GM19240 (cell line): ENCODE measurements around the gene PAFAH2.
"Not testable (repeated sequence)": the region's sequence is repeated elsewhere in the genome, so short reads cannot be mapped to it uniquely, and the experiment has no call there.

Source experiments
- DNase-seq: peaks from one replicate; pipeline ENCODE4 v3.0.0; 2011; ENCODE audit warnings: low spot score; ENCODE audit not compliant: insufficient read length

The PAFAH2 gene

DNA sequence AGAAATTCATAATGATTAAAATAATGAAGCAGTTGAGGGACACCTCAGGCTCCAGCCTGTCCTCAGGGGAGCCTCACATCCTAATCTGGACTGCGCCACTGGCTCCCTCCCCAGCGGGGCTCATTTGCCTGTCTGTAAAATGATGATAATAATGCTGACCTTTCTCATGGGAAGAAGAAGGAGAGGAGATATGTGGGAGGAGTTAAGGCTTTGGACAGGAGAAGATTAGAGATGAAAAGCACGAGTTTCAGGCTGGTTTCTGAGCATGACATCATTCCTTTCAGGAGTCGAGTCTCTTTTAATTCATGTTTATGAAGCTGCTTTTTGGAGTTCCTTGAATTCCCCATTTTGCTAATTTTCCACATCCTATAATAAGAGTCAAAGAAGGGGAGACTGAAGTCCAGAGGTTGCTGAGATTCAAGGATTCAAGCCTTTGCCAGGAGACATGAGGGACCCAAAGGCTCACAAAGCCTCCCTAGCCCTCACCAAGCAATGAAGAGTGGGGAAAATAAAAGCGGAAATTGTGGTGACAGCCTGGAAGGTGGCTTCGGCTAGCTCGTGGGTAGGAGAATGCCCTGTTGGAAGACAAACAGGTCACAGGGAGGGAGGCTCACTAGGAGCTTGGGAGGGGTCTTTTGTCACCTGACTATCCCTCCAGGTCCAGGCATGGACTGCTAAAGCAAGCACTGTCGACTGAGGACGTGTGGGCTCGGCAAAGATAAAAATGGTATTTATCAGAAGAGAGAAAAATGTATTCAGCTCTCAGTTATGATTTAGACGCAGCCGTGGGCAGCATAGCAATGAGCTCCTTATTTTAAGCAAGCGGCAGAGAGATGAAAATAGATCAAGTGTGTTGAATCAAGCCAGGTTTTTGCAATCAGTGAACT is 64.1 kb downstream of the PAFAH2 start:
- no peak for DNase-seq

DNA sequence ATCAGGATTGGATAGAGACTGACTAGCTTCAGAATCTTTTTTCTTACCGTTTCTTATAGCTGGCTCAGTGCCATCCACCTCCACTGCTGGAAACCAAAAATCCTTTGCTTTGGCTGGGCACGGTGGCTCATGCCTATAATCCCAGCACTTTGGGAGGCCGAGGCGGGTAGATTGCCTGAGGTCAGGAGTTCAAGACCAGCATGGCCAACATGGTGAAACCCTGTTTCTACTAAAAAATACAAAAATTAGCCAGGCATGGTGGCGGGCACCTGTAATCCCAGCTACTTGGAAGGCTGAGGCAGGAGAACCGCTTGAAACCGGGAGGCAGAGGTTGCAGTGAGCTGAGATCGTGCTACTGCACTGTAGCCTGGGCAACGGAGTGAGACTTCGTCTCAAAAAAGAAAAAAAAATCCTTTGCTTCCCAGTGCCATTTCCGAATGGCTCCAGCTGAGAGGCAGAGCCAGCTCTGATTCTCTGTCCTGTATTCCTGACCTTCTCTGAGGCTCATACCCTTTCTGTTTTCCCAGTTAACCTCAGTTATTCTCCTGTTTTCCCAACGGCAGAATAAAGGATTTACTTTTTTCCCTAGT is 65.0 kb downstream of the PAFAH2 start:
- DNase-seq: not testable (repeated sequence)

DNA sequence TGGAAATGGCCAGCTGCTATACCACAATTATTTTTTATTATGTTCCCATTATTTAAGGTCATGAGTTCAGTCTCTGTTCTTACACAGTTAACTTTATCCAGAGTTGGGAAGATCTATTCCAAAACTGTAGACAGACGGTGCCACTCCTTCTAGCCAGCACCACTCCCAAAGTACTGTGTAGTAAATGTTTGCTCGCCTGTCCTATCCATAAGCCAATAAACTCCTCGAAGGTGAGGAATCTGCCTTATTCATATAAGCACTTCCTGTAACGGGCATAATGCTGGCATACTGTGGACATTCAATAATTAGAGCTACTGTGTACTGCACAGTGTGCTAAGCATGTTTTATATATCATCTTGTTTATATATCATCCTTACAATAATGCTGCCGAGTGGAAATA is 65.5 kb downstream of the PAFAH2 start:
- no peak for DNase-seq

DNA sequence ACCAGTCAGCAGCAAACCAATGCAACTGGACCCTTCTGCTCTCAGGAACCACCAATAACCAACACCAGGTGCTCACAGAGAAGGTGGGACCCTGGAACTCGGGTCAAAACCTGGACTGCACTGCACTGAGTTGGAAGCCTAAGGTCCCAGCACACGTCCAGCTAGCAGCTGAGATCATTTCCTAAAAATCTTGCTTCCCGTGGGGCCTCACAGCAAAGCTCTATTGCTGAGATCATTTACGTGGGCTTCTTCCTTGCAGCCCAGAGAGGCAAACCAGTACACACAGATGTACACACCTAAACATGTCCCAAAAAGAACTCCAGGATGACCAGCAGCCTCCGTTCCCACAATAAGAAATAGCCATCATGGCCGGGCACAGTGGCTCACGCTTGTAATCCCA is 68.8 kb downstream of the PAFAH2 start:
- DNase-seq: no peak

DNA sequence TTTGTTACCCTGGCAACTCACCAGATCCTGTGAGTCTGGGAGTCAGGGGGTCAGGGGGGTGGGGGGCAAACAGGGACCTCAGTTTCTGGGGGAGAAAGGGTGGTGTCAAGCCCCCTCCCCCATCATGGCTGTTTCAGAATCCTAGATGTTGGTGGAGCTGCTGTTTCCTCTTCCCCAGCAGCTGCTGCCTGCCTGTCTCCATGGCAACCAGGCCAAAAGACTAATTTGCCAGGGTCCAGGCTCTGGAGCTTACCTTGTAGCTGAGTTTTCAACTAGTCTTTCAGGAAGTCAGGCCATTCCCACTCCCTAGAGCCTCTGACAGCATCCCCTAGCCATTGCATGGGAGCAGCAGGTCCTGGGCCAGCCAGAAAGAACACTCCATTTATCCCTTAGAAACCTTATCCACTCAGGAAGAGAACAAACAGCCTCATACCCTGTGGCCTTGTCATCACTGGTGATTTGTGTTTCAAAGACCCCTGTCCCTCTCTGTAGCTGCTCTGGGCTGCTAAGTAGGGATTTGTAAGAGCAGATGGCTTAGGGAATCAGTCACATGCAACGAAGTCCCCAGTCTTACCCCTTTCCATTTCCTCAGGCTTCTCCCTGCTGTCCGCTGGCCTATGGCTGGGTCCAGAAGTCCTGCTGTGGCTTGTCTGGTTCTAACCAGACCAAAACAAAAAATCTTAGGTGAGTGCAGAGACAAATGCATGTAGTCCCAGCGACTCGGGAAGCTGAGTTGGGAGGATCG is 70.2 kb downstream of the PAFAH2 start:
- DNase-seq: no peak

DNA sequence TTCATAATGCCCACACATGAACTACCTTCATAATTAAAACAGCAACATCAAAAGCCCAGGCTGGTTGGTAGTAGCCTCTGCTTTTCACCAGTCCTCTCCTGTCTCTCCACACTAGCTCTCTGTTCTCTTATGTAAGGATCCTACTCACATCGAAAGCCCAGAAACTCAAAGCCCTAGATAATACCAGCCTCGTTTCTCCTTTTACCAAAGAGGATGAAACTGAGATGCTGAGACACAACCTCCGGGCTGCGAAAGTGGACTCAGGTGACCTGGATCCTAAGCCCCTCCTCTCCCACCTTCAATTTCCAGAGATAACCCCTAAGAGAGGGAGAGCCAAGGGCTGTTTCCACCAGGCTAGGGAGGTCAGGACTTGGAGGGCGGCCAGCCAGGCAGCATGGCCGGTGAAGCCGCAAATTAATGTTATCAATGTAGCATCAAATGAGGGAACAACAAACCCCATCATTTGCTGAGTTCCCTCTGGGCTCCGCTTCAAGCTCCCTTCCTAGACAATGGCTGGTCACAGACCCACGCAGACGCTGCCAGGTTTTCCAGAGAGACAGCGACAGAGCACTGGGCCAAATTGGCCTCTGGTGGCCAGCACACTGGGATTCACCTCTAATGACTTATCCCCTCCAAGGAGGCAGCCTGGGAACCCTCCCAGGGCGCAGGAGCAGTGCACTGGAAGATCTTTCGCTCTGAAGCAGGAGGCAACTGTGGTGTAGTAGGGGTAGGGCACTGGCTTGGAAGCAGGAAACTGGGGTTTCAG is 70.9 kb downstream of the PAFAH2 start:
- DNase-seq: no peak

DNA sequence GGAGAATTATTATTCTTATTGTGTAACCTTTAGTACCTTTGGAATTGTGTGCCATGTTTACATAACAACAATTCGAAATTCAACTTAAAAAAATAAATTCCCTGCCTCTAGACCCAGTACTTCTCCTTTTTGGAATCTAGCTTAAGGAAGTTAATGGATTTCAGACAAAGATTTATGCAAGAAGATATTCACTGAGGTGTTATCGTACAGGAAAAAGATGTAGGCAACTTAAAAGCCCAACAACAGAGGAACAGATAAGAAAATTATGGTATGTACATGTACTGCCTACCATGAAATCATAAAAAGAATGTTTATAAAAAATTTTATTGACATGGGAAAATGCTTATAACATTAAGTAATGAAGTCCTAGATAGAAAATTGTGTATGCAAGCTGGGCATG is 73.4 kb downstream of the PAFAH2 start:
- no peak for DNase-seq

DNA sequence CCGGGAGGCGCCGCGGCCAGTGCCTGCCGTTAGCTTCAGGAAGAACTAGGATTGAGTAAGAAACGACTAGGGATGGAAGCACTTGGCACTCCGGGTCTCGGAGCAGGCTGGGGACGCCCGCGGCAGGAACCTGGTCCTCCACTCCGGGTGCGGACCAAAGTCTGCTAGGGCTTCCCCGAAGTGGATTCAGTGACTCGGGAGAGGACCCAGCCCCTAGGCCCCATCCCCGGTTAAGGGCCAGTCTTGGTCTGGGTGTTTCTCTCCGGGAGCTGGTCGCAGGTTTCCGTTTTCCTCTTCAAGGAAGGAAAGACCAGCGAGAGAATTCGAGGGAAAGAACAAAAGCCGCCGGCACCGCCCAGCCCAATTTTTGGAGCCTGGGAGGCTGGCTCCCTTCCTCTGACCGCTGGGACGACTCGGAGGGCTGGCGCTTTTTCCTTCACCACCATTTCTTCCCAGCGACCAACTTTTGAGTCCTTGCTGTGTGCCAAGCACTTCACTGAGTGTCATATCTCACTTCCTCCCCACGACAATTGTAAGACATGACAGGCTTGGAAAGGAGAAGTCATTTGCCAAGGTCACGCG is 74.8 kb downstream of the PAFAH2 start:
- DNase-seq: no peak

DNA sequence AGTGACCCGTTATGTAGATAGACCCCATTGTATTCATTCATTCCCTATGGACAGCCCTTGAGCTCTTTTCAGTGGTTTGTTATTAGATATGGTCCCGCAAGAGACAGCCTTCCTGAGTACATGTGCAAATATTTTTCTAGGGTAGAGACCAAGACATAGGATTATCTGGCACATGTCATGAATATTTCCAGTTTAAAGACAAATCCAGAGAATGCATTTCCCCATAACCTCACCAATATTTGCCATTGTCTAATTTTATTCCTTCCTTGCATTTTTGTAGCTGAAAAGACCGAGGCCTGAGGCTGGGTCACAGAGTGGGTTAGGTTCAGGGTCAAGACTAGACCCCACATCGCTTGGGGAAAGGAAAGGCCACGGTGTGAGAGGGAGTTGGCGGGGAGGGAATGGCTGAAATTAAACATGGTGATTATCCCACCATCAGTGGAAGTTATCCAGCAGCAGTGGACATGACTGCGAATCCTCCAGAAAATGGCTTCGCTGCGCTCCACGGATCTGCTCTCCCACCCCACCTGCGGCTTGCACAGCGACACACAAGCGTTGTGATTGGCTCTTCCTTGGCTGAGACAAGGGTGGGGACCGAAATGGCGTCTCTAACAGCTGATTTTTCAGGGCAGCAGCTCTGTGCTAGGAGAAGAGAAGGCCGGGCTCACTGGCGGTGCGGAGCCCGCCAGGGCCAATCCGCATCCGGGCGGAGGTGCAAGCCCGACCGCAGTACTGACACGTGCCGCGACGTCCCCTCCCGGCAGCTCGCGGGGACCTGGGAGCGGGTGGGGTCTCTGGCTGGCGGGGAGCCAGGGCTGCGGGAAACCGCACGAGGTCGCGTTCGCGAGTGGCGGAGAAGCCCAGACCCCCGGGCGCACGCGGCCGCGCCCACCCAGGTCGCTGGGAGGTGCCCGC is 75.5 kb downstream of the PAFAH2 start:
- no peak for DNase-seq

DNA sequence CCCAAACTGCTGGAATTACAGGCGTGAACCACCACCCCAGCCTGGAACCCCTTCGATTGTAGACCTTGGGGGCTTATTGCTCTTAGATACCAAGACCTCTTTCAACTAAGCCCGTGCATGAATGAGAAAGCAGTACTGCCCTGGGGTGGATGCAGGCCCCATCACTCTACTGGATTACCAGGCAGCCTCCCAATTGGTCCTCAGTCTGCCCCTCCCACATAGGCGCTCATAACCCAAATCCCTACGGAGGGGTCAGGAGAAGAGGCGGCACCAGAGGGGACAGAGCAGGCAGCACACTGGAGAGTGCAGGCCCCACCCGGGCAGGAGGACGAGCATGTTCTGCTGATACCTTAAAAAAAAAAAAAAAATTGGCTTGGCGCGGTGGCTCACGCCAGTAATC is 79.2 kb downstream of the PAFAH2 start:
- no peak for DNase-seq

DNA sequence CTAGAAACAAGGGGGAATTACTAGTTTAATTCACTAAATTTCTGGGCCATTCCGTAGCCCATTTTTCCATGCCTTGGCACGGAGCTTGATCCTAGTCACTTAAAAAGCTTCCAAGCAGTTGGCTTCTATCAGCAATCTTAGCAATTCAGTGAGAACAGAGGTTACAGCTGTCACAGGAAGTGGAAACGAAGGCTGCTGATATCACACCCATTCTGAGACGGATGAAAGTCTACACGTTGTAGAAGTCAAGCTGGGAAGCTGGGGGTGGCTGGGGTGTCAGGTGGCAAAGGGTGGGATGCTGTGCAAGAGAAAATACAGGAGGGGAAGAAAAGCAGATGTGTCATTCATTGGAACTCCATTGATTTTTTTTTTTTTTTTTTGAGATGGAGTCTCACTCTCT is 79.9 kb downstream of the PAFAH2 start:
- DNase-seq: no peak

DNA sequence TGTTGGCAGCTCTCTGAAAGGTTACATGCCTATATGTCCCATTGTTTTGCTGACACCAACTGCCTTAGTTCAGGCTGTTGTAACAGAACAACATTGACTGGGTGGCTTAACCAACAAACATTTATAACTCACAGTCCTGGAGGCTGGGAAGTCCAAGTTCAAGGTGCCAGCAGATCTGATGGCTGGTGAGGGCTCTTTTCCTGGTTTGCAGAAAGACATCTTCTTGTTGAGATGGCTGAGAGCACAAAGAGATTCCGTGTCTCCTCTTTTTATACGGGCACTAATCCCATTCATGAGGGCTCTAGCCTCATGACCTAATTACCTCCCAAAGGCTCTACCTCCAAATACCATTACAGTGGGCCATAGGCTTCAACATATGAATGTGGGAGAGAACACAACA is 81.4 kb downstream of the PAFAH2 start:
- DNase-seq: no peak

DNA sequence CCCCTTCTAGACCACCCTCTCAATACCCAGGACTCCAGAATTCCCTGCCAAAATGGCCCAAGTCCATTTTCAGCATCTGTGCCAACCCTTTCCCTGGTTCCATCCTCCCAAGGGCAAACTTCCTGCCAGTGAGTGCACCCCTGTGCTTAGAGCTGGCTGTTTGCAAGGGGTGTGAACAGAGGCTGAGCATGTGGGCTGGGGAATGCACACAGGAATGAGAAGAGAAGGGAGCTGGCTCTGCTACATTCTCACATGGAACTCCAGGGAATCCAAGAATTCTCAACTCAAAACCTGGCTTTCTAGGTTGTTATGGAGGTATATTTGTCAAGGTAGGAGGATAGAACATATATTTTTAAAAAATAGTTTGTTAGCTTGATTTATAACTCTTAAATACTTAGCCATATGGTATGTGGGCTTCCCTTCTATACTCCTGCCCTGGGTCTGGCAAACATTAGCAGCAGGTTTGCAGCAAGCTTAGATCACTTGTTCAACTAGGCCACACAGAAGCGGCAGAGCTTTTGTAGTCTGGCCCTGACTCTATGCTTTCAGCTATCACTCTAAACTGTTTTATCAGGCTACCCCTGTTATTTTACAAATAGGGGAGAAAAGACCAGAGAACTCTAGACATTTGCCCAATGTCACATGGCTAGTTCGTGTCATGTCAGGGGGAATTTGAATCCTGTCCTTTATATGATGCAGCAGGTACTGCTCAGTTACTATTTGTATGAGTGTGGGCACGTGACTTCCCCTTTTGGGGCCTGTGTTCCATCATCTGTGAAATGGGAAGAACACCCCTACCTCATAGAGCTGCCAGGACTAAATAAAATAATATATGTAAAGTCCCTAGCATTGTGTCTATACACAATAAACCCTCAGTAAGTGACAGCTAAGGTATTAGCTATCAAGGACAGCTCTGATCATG is 83.5 kb downstream of the PAFAH2 start:
- no peak for DNase-seq

DNA sequence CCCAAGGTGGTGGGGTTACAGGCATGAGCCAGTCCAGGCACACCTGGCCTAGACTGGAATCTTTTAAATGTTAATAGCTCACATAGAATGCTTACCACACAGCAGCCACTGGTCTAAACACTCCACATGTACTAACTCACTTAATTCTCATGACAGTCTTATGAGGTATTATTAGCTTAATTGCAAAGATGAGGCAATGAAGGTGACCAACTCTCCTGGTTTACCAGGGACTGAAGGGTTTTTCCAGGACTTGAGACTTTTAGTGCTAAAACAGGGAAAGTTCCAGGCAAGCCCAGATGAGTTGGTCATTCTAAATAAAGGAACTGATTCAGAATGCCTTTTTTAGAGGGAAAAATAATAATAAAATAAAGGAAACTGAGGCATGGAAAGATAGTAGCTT is 84.7 kb downstream of the PAFAH2 start:
- DNase-seq: no peak

DNA sequence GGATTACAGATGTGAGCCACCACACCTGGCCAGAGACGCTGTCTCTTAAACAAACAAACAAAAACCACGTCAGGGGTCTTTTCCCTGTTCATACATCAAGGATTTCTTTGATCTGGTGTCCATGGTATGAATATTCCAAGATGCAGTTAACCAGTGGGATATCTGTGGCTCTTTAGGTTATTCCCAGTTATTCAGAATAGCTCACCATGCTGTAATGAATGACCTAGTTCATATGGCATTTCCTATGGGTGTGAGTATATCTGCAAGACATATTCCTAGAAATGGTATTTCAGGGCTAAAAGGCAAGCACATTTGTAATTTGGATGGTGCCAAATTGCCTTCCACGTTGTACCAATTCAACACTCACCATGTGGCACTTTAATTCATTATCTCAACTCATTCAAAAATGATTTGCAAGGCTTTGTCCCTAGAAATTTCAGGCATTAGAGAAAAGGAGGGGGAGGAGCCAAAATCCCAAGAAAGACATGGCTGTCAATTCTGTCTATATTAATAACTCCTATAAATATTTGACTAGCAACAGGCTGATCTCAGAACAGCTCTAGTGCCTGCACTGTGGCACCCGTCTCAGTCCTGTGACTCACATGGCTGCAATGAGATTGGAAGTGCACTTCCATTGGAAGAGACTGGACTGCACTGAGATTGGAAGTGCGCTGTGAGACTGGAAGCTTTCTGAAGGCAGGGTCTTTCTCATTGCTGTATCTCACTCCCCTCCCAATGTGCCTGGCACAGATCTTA is 85.6 kb downstream of the PAFAH2 start:
- DNase-seq: no peak

DNA sequence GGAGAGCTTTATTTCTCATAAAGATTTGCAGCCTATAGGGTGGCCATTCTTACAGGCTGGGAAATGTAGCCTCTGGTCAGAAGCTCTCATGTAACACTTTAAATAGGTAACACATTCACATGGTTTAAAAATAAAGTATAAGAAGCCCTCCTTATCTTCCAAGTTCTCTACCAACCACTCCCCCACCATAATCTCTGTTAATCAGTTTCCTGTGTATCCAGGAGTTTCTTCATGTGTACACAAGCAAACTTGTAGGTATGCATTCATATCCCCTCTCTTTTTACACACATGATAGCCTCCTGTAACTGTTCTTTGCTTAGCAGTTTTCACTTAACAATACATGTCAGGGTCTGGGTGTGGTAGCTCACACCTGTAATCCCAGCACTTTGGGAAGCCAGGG is 86.7 kb downstream of the PAFAH2 start:
- no peak for DNase-seq
